HEK293T (cell line): ENCODE results near the gene SLC35F6.

ENCODE experiments used
- CTCF ChIA-PET: fragments of 350-600 bp; formaldehyde crosslinking; extraction: SDS; loops from one replicate; lab custom pipeline; 2021; ENCODE audit warnings: antibody characterized with exemption, inconsistent platforms; lab: Yijun Ruan, JAX
- POLR2A ChIA-PET: fragments of 350-600 bp; formaldehyde crosslinking; extraction: SDS; loops from one replicate; lab custom pipeline; 2020; ENCODE audit warnings: antibody characterized with exemption, inconsistent platforms; lab: Yijun Ruan, JAX
- DNase-seq: peaks from one replicate; pipeline ENCODE4 v3.0.0; 2012; ENCODE audit warnings: mixed read lengths; ENCODE audit errors: extremely low spot score
- ARNT ChIP-seq: fragments of 450-650 bp; IDR thresholded peaks from 2 replicates; pipeline ENCODE4 v1.6.1; 2017; ENCODE audit warnings: mild to moderate bottlenecking
- BHLHE40 ChIP-seq: fragments of 450-650 bp; IDR thresholded peaks from 2 replicates; pipeline ENCODE4 v1.6.1; 2016; ENCODE audit warnings: mild to moderate bottlenecking, moderate library complexity, borderline replicate concordance
- CTBP1 ChIP-seq: fragments of 450-650 bp; IDR thresholded peaks from 2 replicates; pipeline ENCODE4 v1.6.1; 2016; ENCODE audit warnings: borderline replicate concordance
- ELF4 ChIP-seq: fragments of 450-650 bp; IDR thresholded peaks from 2 replicates; pipeline ENCODE4 v1.6.1; 2017; ENCODE audit warnings: antibody characterized with exemption
- FOXA1 ChIP-seq: fragments of 450-650 bp; IDR thresholded peaks from 2 replicates; pipeline ENCODE4 v1.6.1; 2016; ENCODE audit warnings: mild to moderate bottlenecking
- FOXK2 ChIP-seq: fragments of 450-650 bp; IDR thresholded peaks from 2 replicates; pipeline ENCODE4 v1.6.1; 2016; ENCODE audit warnings: mild to moderate bottlenecking
- FOXM1 ChIP-seq: fragments of 450-650 bp; IDR thresholded peaks from 2 replicates; pipeline ENCODE4 v1.6.1; 2017; ENCODE audit warnings: mild to moderate bottlenecking, borderline replicate concordance
- HDGF ChIP-seq: fragments of 450-650 bp; IDR thresholded peaks from 2 replicates; pipeline ENCODE4 v1.6.1; 2017; ENCODE audit warnings: antibody characterized with exemption, borderline replicate concordance
- L3MBTL2 ChIP-seq: fragments of 450-650 bp; conservative IDR thresholded peaks from 2 replicates; pipeline ENCODE4 v1.6.1; 2016; ENCODE audit warnings: mild to moderate bottlenecking
- LEF1 ChIP-seq: fragments of 450-650 bp; IDR thresholded peaks from 2 replicates; pipeline ENCODE4 v1.6.1; 2017; ENCODE audit warnings: mild to moderate bottlenecking, borderline replicate concordance
- NFRKB ChIP-seq: fragments of 450-650 bp; IDR thresholded peaks from 2 replicates; pipeline ENCODE4 v1.6.1; 2016; ENCODE audit warnings: mild to moderate bottlenecking, moderate library complexity
- SP1 ChIP-seq: fragments of 450-650 bp; IDR thresholded peaks from 2 replicates; pipeline ENCODE4 v1.6.1; 2017
- SUZ12 ChIP-seq: fragments of 450-650 bp; IDR thresholded peaks from 2 replicates; pipeline ENCODE4 v1.6.1; 2016; ENCODE audit warnings: mild to moderate bottlenecking
- TARDBP ChIP-seq: fragments of 450-650 bp; IDR thresholded peaks from 2 replicates; pipeline ENCODE4 v1.6.1; 2016
- ZNF384 ChIP-seq: fragments of 450-650 bp; IDR thresholded peaks from 2 replicates; pipeline ENCODE4 v1.6.1; 2016
- TF ChIP-seq, protein P1 (sequence below): fragments of 450-650 bp; IDR thresholded peaks from 2 replicates; pipeline ENCODE4 v1.6.1; 2016

The SLC35F6 gene

DNA sequence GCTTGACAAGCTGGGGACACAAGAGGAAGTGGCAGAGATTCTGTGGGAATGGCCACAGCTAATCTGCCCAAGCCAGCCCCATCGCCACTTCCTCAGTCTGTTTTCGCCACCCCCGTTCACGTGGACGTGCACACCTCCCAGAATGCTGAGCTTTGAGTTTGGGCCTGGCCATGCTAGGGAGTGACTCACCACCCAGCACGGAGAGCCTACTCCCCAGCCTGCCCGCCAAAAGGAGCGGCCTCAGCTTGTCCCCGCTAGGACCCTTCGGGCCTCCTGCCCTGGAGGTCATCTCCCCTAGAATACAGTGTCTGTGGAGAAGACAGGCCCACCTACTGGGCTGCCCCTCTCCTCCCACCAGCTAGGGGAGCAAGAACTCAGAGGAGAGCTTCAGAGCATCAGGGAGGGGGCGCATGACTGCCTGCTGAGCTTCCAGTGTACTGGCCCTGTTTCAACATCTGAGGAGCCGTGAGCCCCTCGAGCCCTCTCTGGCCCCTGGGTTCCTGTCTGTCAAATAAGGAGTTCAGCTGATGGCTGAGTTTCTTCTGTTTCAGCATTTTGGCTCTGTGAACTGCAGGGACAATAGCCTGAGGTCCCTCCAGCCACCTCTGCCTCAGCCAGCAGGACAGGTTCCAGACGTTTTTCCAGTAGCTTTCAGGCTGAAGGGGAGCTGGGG is 5.1 kb downstream of the SLC35F6 start:
- TF ChIP-seq TARDBP (no peak), ELF4 (no peak), CTBP1 (no peak), NFRKB (no peak), SUZ12 (no peak), ARNT (no peak), FOXK2 (no peak), FOXM1 (no peak), HDGF (no peak)
- TF ChIP-seq, protein P1, sequence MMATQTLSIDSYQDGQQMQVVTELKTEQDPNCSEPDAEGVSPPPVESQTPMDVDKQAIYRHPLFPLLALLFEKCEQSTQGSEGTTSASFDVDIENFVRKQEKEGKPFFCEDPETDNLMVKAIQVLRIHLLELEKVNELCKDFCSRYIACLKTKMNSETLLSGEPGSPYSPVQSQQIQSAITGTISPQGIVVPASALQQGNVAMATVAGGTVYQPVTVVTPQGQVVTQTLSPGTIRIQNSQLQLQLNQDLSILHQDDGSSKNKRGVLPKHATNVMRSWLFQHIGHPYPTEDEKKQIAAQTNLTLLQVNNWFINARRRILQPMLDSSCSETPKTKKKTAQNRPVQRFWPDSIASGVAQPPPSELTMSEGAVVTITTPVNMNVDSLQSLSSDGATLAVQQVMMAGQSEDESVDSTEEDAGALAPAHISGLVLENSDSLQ: no peak
- no peak for DNase-seq
- ChIA-PET POLR2A (interaction anchor here (1.5 kb wide), 1 partner anchor 16 kb away, joined by 5 read pairs; the partner anchor contains the start of gene CENPA), CTCF (interaction anchor here (1.1 kb wide), 1 partner anchor 8 kb away, joined by 4 read pairs; no protein-coding TSS in a partner anchor)

DNA sequence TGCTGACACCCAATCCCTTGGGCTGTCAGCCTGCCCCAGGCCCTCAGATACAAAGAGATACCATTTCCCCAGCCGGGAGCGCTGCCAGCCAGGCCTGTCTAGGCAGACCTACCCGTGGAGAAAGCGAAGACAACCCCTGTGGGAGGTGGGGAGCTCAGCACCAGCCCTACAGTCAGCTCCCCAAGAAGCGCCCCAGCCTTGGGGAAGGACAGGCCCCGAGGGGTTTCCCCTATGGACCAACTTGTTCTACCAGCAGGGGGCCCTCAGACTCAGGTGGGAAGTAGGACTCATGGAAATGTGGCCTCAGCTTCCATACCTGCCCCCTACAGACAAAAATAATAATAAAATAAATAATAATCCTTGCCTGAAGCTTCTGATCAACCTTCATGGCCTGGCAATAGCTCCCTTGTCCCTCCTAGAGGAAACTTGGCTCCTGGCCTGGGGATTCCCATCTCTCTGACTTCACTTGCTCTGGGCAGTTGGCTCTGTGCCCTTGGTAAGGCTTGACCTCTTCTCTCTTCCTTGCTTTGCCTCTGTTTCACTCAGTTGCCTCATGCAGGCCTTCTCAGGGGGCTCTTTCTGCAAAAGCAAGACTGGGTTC is 7.0 kb downstream of the SLC35F6 start:
- POLR2A ChIA-PET: no interaction called here
- CTCF ChIA-PET: interaction anchor here (0.6 kb wide), 1 partner anchor 353 kb away, joined by 3 read pairs; no protein-coding TSS in a partner anchor

DNA sequence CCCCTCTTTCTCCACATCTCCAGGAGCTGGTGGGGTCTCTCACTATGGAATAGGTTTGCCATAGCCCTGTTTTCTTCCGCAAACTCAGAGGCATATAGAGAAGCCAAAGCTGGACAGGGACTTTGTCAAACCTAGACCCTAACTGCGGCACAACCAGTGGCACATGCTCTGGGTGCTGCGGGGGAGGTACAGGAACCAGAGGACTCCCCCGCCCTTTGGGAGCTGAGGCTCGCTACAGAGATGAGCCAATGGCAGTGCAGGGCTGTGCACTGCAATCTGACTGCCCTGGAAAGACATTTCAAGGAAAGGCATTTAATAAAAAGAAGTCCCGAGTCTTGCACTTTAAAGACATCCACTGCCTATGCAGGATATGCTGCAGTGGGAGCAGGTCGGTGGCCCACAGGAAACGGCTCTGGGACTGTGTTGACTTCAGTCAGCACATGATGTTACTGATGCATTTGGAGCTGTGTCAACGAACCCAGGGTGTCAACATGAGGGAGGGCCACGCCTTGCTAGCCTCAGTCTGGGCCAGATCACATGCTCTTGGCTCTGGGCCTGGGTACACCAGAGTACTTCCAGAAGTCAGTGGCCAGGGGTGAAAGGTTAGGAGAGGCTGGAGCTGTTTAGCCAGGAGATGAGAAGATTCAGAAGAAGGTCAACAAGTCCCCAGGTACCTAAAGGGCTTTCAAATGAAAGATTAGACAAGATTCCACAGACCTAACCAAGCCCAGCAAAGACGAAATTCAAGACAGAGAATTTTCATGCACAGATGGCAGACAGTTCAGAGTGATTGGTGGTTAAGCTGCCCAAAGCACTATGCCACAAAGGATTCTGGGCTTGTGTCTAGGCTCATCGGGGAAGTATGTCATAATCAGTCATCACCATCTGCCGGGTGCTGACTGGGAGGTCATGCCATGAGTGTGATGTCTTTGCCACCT is 8.2 kb downstream of the SLC35F6 start:
- no peak for DNase-seq
- ChIA-PET POLR2A (no interaction called here), CTCF (no interaction called here)
- TF ChIP-seq NFRKB (no peak), TARDBP (no peak), L3MBTL2 (no peak), HDGF (no peak), FOXM1 (no peak), LEF1 (no peak), ELF4 (no peak), SP1 (no peak), SUZ12 (no peak), FOXA1 (no peak), CTBP1 (no peak), BHLHE40 (no peak), ZNF384 (no peak), ARNT (no peak), FOXK2 (no peak)
- TF ChIP-seq, protein P1: no peak

More for the DNA sequence above, 7.0 kb downstream of the SLC35F6 start:
- no peak for TF ChIP-seq ZNF384
- TF ChIP-seq ARNT: no peak
- TF ChIP-seq CTBP1: no peak
- no peak for TF ChIP-seq LEF1
- TF ChIP-seq SUZ12: no peak
- no peak for TF ChIP-seq HDGF
- TF ChIP-seq SP1: no peak
- TF ChIP-seq NFRKB: no peak
- no peak for TF ChIP-seq TARDBP
- TF ChIP-seq FOXK2: no peak
- no peak for TF ChIP-seq FOXM1
- no peak for TF ChIP-seq BHLHE40
- no peak for TF ChIP-seq FOXA1
- DNase-seq: no peak

DNA sequence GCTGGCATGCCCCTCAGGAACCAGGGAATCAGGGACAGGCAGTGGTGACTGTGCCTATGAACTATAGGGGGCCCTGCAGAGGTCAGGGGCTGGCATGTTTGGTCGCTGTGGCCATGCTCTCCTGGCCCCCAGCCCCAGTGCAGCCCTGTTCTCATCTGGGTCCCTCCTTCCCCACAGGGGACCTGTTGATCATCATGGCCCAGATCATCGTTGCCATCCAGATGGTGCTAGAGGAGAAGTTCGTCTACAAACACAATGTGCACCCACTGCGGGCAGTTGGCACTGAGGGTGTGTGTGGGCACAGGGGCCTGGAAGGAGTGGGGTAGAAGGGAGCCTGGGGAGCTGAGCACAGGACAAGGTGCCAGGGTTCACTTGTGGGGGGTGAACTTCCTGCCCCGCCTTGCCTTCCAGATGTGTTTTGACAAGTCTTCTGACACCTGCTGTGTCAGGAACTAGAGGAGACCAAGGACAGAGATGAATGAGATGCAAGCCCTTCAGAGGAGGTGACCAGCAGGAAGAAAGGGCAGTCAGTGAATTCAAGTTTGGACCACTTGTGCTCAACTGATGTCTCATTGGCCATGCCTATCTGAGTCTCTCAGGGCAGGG is 12.2 kb downstream of the SLC35F6 start:
- ChIA-PET POLR2A (no interaction called here), CTCF (no interaction called here)
- DNase-seq: no peak
- TF ChIP-seq FOXK2 (no peak), LEF1 (no peak), FOXA1 (no peak), HDGF (no peak), ELF4 (no peak), ARNT (no peak), ZNF384 (no peak), NFRKB (no peak), TARDBP (no peak), SP1 (no peak), CTBP1 (no peak), FOXM1 (no peak), SUZ12 (no peak), BHLHE40 (no peak), L3MBTL2 (no peak)
- TF ChIP-seq, protein P1: no peak

DNA sequence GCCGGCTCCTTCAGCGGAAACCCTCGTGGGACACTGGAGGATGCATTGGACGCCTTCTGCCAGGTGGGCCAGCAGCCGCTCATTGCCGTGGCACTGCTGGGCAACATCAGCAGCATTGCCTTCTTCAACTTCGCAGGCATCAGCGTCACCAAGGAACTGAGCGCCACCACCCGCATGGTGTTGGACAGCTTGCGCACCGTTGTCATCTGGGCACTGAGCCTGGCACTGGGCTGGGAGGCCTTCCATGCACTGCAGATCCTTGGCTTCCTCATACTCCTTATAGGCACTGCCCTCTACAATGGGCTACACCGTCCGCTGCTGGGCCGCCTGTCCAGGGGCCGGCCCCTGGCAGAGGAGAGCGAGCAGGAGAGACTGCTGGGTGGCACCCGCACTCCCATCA is 14.0 kb downstream of the SLC35F6 start:
- DNase-seq: no peak
- POLR2A ChIA-PET: no interaction called here
- no peak for TF ChIP-seq L3MBTL2
- no peak for TF ChIP-seq NFRKB
- TF ChIP-seq ELF4: no peak
- TF ChIP-seq TARDBP: no peak
- no peak for TF ChIP-seq SP1
- TF ChIP-seq LEF1: no peak
- TF ChIP-seq, protein P1: no peak
- no peak for TF ChIP-seq ZNF384
- TF ChIP-seq FOXA1: no peak
- TF ChIP-seq SUZ12: no peak
- no peak for TF ChIP-seq CTBP1
- CTCF ChIA-PET: interaction anchor here (1.2 kb wide), 1 partner anchor 9 kb away, joined by 4 read pairs; no protein-coding TSS in a partner anchor
